Neutrophil (primary cell): ENCODE measurements around the gene PLAAT4.
A peak's percentile ranks its signal among the peaks of the same experiment; 100 is the strongest.

ENCODE experiments used
- H3K27ac ChIP-seq: fragments of 200-600 bp; sonication (generic); 2 replicates; pipeline ENCODE4 v1.5.1; 2016; ENCODE audit warnings: mild to moderate bottlenecking, moderate library complexity
- H3K27me3 ChIP-seq: fragments of 200-600 bp; sonication (generic); 2 replicates; pipeline ENCODE4 v1.6.0; 2016; ENCODE audit warnings: mild to moderate bottlenecking
- H3K36me3 ChIP-seq: fragments of 200-600 bp; sonication (generic); 2 replicates; pipeline ENCODE4 v1.5.1; 2017
- H3K4me1 ChIP-seq, 2 experiments: fragments of 200-600 bp in 1 of 2; sonication (generic) in 1 of 2; 1 replicate in 1 of 2; 2 replicates in 1 of 2; pipeline versions ENCODE4 v1.5.1 to v1.6.1; 2013 to 2016; ENCODE audit warnings: low read depth in 1 of 2, low read length in 1 of 2, mild to moderate bottlenecking in 1 of 2, moderate library complexity in 1 of 2; ENCODE audit not compliant: control insufficient read depth in 1 of 2, insufficient read depth in 1 of 2
- H3K4me3 ChIP-seq, 2 experiments: fragments of 200-600 bp in 1 of 2; sonication (generic) in 1 of 2; 1 replicate in 1 of 2; 2 replicates in 1 of 2; pipeline ENCODE4 v1.5.1; 2013 to 2016; ENCODE audit warnings: low read depth in 1 of 2, low read length in 1 of 2, mild to moderate bottlenecking in 1 of 2, moderate library complexity in 1 of 2
- H3K9me3 ChIP-seq: fragments of 200-600 bp; sonication (generic); 2 replicates; pipeline ENCODE4 v1.5.1; 2016
- TF ChIP-seq, protein P1 (sequence below): fragments of 200-600 bp; sonication (generic); IDR thresholded peaks from 2 replicates; pipeline ENCODE4 v1.5.1; 2016; ENCODE audit warnings: antibody characterized with exemption

PLAAT4 gene, protein sequence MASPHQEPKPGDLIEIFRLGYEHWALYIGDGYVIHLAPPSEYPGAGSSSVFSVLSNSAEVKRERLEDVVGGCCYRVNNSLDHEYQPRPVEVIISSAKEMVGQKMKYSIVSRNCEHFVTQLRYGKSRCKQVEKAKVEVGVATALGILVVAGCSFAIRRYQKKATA

DNA sequence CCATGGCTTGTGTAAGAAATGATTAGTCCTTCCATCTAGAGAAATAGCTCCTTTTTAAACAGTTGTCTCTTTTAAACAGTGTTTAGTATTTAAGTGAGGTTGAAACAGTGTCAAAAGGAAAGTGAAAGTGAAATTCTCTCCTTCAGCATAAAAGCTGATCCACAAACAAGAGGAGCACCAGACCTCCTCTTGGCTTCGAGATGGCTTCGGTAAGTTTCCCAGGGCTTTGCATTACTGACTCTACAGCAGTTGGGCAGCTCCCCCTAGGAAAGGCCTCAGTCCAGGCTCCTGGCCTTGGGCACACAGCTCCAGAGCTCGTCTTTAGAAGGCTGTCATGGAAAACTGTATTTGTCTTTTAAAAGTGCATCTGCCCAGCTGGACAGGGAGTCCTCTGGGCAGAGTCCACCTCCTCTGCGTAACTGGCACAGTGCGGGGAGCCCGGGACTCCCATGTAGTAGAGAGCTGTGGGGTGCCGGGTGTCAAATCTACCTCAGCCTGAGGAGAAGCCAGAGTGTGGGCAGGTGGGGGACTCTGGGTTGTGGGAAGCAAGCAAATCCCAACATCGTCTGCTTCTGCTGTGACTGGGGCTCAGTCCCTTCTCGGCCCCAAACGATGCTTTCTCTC is at the start of gene PLAAT4:
Gene PLAAT4 (plus strand): TSS at position 140 of the 624 bp plus-strand sequence. CDS start 61 bp downstream, at position 201.
- TF ChIP-seq, protein P1, sequence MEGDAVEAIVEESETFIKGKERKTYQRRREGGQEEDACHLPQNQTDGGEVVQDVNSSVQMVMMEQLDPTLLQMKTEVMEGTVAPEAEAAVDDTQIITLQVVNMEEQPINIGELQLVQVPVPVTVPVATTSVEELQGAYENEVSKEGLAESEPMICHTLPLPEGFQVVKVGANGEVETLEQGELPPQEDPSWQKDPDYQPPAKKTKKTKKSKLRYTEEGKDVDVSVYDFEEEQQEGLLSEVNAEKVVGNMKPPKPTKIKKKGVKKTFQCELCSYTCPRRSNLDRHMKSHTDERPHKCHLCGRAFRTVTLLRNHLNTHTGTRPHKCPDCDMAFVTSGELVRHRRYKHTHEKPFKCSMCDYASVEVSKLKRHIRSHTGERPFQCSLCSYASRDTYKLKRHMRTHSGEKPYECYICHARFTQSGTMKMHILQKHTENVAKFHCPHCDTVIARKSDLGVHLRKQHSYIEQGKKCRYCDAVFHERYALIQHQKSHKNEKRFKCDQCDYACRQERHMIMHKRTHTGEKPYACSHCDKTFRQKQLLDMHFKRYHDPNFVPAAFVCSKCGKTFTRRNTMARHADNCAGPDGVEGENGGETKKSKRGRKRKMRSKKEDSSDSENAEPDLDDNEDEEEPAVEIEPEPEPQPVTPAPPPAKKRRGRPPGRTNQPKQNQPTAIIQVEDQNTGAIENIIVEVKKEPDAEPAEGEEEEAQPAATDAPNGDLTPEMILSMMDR = no peak

DNA sequence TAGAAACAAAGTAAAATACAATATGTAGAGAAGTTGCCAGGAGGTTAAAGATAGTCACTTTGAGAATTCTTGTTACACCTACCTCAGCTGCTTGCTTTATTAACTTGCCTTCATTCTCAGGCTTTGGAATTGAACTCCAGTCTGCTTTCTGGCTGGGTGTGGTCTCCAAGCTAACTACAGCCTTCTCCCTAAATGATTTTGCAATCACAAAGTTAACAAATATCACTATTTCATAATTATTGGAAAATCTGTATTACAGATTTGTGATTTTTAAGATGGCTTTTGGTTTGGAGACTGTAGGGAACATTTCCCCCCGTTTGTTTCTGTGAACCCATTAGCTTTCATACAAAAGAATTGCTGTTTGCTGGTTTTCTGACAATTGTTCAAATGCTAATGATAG is 47.8 kb upstream of the PLAAT4 start:
- peaks cover 44% of the 10 kb centered on the region for H3K27me3 ChIP-seq
- no peaks in the 10 kb centered on the region for H3K36me3 ChIP-seq
- peaks cover 19 to 22% of the 10 kb centered on the region in 2 experiments for H3K4me1 ChIP-seq
- H3K9me3 ChIP-seq = no peaks in the 10 kb centered on the region
- TF ChIP-seq, protein P1 = no peak
- no peak overlapping the region for H3K4me3 ChIP-seq
- no peak overlapping the region for H3K27ac ChIP-seq

More for the DNA sequence above, at the start of gene PLAAT4:
- peaks cover 26% of the 10 kb centered on the region for H3K27me3 ChIP-seq
- peaks cover 11 to 14% of the 10 kb centered on the region in 2 experiments for H3K4me1 ChIP-seq
- peak within 1 kb of the TSS; percentile 73 for H3K27ac ChIP-seq
- H3K9me3 ChIP-seq = no peaks in the 10 kb centered on the region
- no peaks in the 10 kb centered on the region for H3K36me3 ChIP-seq
- peak within 1 kb of the TSS; percentile 49 to 57 for H3K4me3 ChIP-seq

DNA sequence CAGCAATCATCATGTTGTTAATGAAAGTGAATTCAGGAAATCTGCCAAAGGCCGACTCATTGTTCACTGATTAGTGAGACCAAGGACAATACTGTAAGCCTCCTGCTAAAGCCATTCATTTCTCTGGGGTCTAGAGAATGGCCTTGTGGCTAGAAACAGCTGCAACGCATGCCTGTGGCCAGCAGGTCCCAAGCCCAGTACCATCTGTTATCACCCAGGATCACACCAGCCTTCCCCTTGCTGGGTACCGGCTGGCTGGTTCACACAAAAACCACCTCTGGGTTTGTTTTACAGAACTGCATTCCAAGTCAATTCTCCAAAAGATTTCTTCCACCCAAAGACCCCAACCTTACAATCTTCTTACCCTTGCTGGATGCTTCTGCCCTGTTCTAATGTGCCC is 46.7 kb upstream of the PLAAT4 start:
- H3K4me1 ChIP-seq = peaks cover 19 to 25% of the 10 kb centered on the region in 2 experiments
- H3K27ac ChIP-seq = no peak overlapping the region
- no peaks in the 10 kb centered on the region for H3K9me3 ChIP-seq
- TF ChIP-seq, protein P1 = no peak
- peaks cover 40% of the 10 kb centered on the region for H3K27me3 ChIP-seq
- no peaks in the 10 kb centered on the region for H3K36me3 ChIP-seq
- H3K4me3 ChIP-seq = no peak overlapping the region

DNA sequence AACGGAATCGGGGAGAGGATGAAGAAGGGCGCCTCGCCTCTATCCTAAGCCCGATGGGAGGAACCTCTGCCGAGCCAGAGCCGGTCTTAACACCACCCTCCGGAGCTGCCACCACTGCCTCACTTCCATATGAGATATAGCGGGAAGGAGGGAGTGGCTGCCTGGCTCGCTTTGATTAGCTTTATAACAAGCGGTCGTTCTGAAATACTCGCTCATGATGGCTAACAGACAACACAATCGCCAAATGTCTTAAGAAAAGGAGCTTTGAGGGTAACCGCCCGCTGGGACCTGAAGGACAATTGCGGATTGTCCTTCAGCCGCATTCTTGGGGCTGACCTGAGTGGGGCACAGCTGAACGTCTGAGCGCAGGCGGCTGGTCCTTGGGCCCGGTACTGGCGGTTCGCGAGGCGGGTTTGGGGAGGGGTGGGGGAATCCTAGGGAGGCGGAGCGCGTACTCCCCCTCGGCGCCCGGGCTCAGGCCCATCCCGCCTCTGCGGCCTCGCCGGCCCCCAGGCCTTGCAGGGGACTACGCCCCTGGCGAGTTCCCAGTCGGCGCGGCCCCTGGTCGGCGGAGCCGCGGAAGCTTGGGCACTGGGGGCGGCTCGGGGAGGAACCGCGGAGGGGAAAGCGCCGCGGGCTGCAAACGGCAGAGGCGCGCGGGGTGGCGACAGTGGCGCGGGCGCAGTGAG is 45.9 kb upstream of the PLAAT4 start, which contains the start of gene PLAAT5:
Gene PLAAT5 (minus strand): TSS at position 617 of the 689 bp plus-strand sequence. CDS start 133 bp downstream, at position 484.
- peaks cover 19 to 25% of the 10 kb centered on the region in 2 experiments for H3K4me1 ChIP-seq
- H3K36me3 ChIP-seq = no peaks in the 10 kb centered on the region
- peak within 1 kb of the TSS; percentile 5 for H3K27ac ChIP-seq
- H3K27me3 ChIP-seq = peaks cover 40% of the 10 kb centered on the region
- peak within 1 kb of the TSS; percentile 53 to 60 for H3K4me3 ChIP-seq
- no peaks in the 10 kb centered on the region for H3K9me3 ChIP-seq
- TF ChIP-seq, protein P1 = no peak

DNA sequence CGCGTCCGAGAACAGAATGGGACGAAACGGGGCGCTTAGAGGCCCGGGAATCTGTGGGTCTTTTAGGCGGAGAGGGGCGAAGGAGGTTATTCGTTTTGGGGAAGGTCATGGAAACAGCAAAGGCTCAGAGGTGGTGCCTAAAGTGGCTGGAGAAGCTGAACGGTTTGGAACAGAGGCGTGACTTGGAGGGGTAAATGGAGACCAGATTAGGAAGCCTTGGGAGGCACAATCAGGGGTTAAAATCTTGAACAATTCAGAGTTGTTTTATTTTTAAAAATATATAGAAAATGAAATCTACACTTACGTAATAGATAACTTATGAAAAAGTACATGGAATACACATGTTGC is 45.4 kb upstream of the PLAAT4 start:
- Histone ChIP-seq H3K27me3 (peaks cover 40% of the 10 kb centered on the region), H3K36me3 (no peaks in the 10 kb centered on the region), H3K9me3 (no peaks in the 10 kb centered on the region), H3K27ac (no peak overlapping the region), H3K4me1 (peaks cover 19 to 25% of the 10 kb centered on the region in 2 experiments), H3K4me3 (peak overlapping the region; percentile 53 to 60)
- TF ChIP-seq, protein P1 = no peak
